GM12874 (cell line): ENCODE results near the gene HLA-DPB1.

Experiments used
- CTCF ChIP-seq: IDR thresholded peaks from 2 replicates; pipeline ENCODE4 v1.5.1; 2011; ENCODE audit warnings: low read depth, mild to moderate bottlenecking, control low read depth, low read length, moderate library complexity; ENCODE audit not compliant: insufficient read depth

Gene HLA-DPB1

DNA sequence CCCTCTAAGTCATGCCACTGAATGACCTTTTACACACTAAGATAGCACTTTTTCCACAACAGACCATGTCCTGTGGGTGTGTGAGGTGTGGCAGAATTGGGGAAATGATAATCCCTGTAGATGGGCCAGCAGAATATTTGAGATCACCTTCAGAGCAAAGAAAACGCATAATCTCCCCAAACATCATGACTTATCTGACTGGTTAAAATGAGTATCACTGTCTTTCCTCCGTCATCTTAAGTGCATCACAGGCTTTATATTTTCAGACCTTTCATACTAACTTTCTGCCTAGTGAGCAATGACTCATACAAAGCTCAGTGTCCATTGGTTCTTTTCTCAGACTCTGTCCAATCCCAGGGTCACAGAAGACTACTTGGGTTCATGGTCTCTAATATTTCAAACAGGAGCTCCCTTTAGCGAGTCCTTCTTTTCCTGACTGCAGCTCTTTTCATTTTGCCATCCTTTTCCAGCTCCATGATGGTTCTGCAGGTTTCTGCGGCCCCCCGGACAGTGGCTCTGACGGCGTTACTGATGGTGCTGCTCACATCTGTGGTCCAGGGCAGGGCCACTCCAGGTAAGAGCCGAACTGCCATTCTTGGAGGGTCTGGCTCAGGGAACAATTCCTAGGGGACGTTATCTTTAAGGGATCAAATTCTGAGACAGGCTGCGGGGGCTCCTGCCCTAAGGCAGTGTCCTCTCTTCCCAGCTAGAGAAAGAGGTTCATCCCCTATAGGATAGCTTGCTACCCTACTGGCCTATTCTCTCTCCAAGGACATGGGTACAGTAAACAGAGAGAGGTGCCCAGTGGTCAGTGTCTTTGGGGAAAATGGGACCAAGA, at the start of gene HLA-DPB1:
HLA-DPB1 (plus strand) TSS at position 423 of the 838 bp plus-strand sequence; CDS start at position 475, 52 bp downstream.
- no peak for TF ChIP-seq CTCF

GRCh38 chr6:33028220-33028849, 47.5 kb upstream of the HLA-DPB1 start:
- TF ChIP-seq CTCF: no peak

DNA sequence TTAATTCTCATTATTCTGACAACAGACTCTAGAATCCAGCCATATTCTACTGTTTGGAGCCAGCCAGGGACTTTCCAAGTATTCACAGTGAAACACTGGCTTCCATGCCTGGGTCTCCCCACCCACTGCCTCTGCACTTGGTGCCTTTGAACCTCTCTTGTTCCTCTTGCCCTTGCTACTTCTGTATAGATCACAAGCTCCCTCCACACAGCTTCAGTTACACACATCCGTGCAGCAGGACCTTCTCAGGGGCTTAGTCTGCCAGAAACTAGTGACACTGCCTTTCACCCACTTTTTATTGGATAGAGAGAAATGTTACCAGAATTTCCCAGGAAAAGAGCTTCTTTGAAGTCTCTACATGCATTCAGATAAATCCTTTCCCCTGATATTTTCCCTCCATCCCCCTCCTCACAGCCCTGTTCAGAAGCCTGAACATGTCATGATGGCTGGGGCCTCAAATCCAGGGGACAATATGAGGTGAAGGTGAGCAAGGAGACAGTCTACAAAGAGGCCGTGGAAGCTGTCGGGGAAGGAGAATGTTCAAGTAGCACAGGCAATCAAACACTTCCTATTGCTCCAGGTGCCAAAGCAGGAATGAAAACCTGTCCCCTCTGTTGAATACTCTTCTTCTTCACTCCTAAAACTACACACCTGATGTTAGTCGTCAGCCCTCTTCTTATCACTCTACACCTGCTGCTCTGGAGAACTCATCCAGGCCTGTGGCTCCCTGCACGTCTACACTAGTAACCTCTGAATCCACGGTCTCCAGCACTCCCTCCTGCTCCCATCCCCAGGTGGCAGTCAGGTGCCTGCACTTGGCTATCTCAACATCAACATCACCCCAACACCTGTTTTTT, 46.2 kb upstream of the HLA-DPB1 start:
- TF ChIP-seq CTCF: no peak

DNA sequence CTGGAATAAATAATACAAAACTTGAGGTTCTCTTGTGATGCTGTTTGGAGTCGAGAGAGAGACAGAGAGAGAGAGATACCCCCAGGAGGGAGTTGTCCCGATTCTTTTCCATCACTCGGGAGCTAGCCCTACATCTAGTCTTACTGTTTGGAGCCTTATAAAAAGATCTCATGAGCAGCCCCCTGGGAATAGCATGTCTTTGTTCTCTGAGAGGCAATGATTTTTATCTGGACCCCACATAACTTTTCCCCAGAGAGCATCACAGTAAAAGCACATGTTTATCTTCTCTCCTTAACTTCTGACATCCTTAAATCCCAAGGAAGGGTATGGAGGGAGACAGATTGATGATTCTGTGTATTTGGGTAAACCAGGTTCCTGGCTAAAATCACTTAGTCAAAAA, 45.5 kb upstream of the HLA-DPB1 start:
- TF ChIP-seq CTCF: no peak

GRCh38 chr6:33034554-33034953, 41.2 kb upstream of the HLA-DPB1 start:
- no peak for TF ChIP-seq CTCF

DNA sequence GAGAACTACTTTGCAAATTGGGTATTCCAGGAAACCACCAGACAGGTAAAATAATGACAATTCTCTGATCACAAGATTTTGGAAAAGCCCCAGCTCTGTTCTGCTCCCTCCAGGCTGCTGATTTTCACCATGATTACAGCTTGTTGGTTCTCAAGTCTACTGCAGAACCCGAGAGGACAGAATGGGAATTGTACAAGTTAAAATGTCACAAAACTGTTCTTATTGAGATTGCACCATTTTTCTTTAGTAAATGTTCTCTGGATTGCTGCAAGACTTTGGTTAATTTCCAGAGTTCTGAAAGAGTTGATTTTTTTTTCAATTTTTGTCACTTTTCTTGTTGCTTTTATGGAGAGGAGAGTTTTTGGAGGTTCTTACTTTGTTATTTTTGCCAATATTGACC, 39.3 kb upstream of the HLA-DPB1 start:
- no peak for TF ChIP-seq CTCF

DNA sequence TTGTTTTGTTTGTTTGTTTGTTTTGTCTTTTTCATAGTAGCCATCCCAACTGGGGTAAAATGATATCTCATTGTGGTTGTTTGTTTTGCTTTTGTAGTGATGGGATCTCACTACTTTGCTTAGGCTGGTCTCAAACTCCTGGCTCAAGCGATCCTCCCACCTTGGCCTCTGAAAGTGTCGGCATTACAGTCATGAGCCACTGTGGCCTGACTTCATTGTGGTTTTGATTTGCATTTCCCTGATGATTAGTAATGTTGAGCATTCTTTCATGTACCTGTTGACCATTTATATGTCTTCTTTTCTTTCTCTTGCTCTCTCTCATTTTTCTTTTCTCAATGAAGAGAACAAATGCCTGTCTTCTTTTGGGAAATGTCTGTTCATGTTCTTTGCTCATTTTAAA, 35.6 kb upstream of the HLA-DPB1 start:
- TF ChIP-seq CTCF: no peak
